SK-N-SH (cell line): Measurements from ENCODE around the gene GDPD1. TPM values are rescaled to one million over a fixed set of nuclear protein-coding genes. Genes with fewer than 3 reads are reported as not detected.

Experiments used
- CTCF ChIA-PET: fragments of 300-600, 350-600 bp; formaldehyde crosslinking; extraction: SDS; loops from one replicate; lab custom pipeline; 2021; lab: Yijun Ruan, JAX
- POLR2A ChIA-PET: fragments of 350-600 bp; sonication (Branson Sonifier 250); formaldehyde crosslinking; extraction: SDS; loops from one replicate; lab custom pipeline; 2020; ENCODE audit warnings: antibody characterized with exemption, inconsistent platforms; lab: Yijun Ruan, JAX
- DNase-seq: peaks from one replicate; pipeline ENCODE4 v3.0.0; 2012
- H2AFZ ChIP-seq: fragments of 200-600 bp; sonication (generic); 2 replicates; pipeline ENCODE4 v1.8.1; 2016; ENCODE audit warnings: antibody characterized with exemption, mild to moderate bottlenecking, low read depth
- H3F3A ChIP-seq: fragments of 200-600 bp; sonication (generic); replicated peaks from 2 replicates; pipeline ENCODE3; 2016; ENCODE audit warnings: antibody characterized with exemption, mild to moderate bottlenecking; ENCODE audit not compliant: insufficient read depth
- H3K27ac ChIP-seq, 2 experiments: fragments of 200-500 bp in 1 of 2; fragments of 200-600 bp in 1 of 2; sonication (Bioruptor generic) in 1 of 2; sonication (generic), shearing (Covaris generic) in 1 of 2; 2 replicates each; pipeline versions ENCODE4 v1.5.1 to v1.6.1; 2014 to 2016; ENCODE audit warnings: low read depth in 2 of 2, inconsistent platforms in 1 of 2, low read length in 1 of 2, mild to moderate bottlenecking in 1 of 2, mixed read lengths in 1 of 2
- H3K27me3 ChIP-seq: fragments of 200-600 bp; sonication (generic), shearing (Covaris generic); 2 replicates; pipeline ENCODE4 v1.6.1; 2016; ENCODE audit warnings: mixed run types; ENCODE audit not compliant: insufficient read depth
- H3K36me3 ChIP-seq, 2 experiments: fragments of 200-500 bp in 1 of 2; fragments of 200-600 bp in 1 of 2; sonication (Bioruptor generic) in 1 of 2; sonication (generic) in 1 of 2; replicated peaks in 1 of 2; 2 replicates each; pipeline versions ENCODE3 to v1.5.1; 2014 to 2016; ENCODE audit warnings: low read length in 1 of 2, mild to moderate bottlenecking in 1 of 2; ENCODE audit not compliant: insufficient read depth in 2 of 2, control insufficient read depth in 1 of 2
- H3K4me1 ChIP-seq, 2 experiments: fragments of 200-500 bp in 1 of 2; fragments of 200-600 bp in 1 of 2; sonication (Bioruptor generic) in 1 of 2; sonication (generic), shearing (Covaris generic) in 1 of 2; 2 replicates each; pipeline versions ENCODE4 v1.5.1 to v1.6.1; 2014 to 2016; ENCODE audit warnings: low read depth in 1 of 2, low read length in 1 of 2, mixed run types in 1 of 2; ENCODE audit not compliant: insufficient read depth in 2 of 2, control insufficient read depth in 1 of 2
- H3K4me2 ChIP-seq: fragments of 200-600 bp; sonication (generic), shearing (Covaris generic); 2 replicates; pipeline ENCODE4 v1.6.1; 2017; ENCODE audit warnings: mixed run types
- H3K4me3 ChIP-seq, 2 experiments: fragments of 200-500 bp in 1 of 2; fragments of 200-600 bp in 1 of 2; sonication (Bioruptor generic) in 1 of 2; sonication (generic), shearing (Covaris generic) in 1 of 2; 2 replicates each; pipeline versions ENCODE4 v1.5.1 to v1.8.1; 2014 to 2016; ENCODE audit warnings: low read depth in 2 of 2, inconsistent platforms in 1 of 2, low read length in 1 of 2, mild to moderate bottlenecking in 1 of 2, mixed read lengths in 1 of 2, moderate library complexity in 1 of 2
- H3K79me2 ChIP-seq: fragments of 200-600 bp; sonication (generic); 2 replicates; pipeline ENCODE4 v1.8.1; 2017; ENCODE audit warnings: mild to moderate bottlenecking; ENCODE audit not compliant: insufficient read depth
- H3K9ac ChIP-seq: fragments of 200-600 bp; sonication (generic); 2 replicates; pipeline ENCODE4 v1.6.1; 2017; ENCODE audit warnings: mixed run types
- H3K9me2 ChIP-seq: fragments of 200-600 bp; sonication (generic); 2 replicates; pipeline ENCODE4 v1.6.1; 2017; ENCODE audit warnings: mixed run types
- H3K9me3 ChIP-seq: fragments of 200-600 bp; sonication (generic); 2 replicates; pipeline ENCODE4 v1.6.1; 2017; ENCODE audit warnings: mixed run types, mild to moderate bottlenecking, moderate library complexity
- H4K20me1 ChIP-seq: fragments of 200-600 bp; sonication (generic); 2 replicates; pipeline ENCODE4 v1.6.1; 2017; ENCODE audit warnings: mild to moderate bottlenecking, mixed run types; ENCODE audit not compliant: insufficient read depth
- CTCF ChIP-seq: fragments of 200-600 bp; sonication (generic); IDR thresholded peaks from 2 replicates; pipeline ENCODE4 v1.6.1; 2017; ENCODE audit warnings: antibody characterized with exemption, mild to moderate bottlenecking, moderate library complexity
- ELF1 ChIP-seq: IDR thresholded peaks from 2 replicates; pipeline ENCODE4 v1.4.0; 2012
- FOXJ3 ChIP-seq: sonication (generic); formaldehyde crosslinking; IDR thresholded peaks from 2 replicates; pipeline ENCODE4 v1.5.1; 2020; ENCODE audit warnings: mild to moderate bottlenecking, missing genetic modification reagents
- GATA2 ChIP-seq: sonication (generic); formaldehyde crosslinking; IDR thresholded peaks from 2 replicates; pipeline ENCODE4 v1.5.0; 2020; ENCODE audit warnings: mild to moderate bottlenecking, missing genetic modification reagents
- IRF3 ChIP-seq: fragments of 150-350 bp; IDR thresholded peaks from 2 replicates; pipeline ENCODE4 v1.6.1; 2016; ENCODE audit warnings: mild to moderate bottlenecking, low read depth, low read length
- JUND ChIP-seq: IDR thresholded peaks from 2 replicates; pipeline ENCODE4 v1.4.0; 2012
- MXI1 ChIP-seq: IDR thresholded peaks from 2 replicates; pipeline ENCODE4 v1.6.1; 2012; ENCODE audit warnings: mild to moderate bottlenecking, low read depth, low read length, improper control_type of control experiment
- NFIC ChIP-seq: IDR thresholded peaks from 2 replicates; pipeline ENCODE4 v1.4.0; 2012; ENCODE audit warnings: borderline replicate concordance
- PBX3 ChIP-seq: IDR thresholded peaks from 2 replicates; pipeline ENCODE4; 2012
- POLR2AphosphoS5 ChIP-seq: IDR thresholded peaks from 2 replicates; pipeline ENCODE4 v1.6.1; 2012; ENCODE audit warnings: low read depth, low read length
- RAD21 ChIP-seq: IDR thresholded peaks from 2 replicates; pipeline ENCODE4 v1.6.1; 2012; ENCODE audit warnings: mild to moderate bottlenecking, low read length
- REST ChIP-seq: IDR thresholded peaks from 2 replicates; pipeline ENCODE4 v1.6.1; 2012; ENCODE audit warnings: mild to moderate bottlenecking, low read depth, low read length, moderate library complexity
- RFX5 ChIP-seq: IDR thresholded peaks from 2 replicates; pipeline ENCODE4 v1.6.1; 2012; ENCODE audit warnings: mild to moderate bottlenecking, improper control_type of control experiment, low read length
- RXRA ChIP-seq: IDR thresholded peaks from 2 replicates; pipeline ENCODE4 v1.4.0; 2012; ENCODE audit warnings: low read depth, mild to moderate bottlenecking, borderline replicate concordance
- TAF1 ChIP-seq: IDR thresholded peaks from 2 replicates; pipeline ENCODE4 v1.6.1; 2012; ENCODE audit warnings: low read depth, mild to moderate bottlenecking, low read length, moderate library complexity, borderline replicate concordance
- TCF12 ChIP-seq: IDR thresholded peaks from 2 replicates; pipeline ENCODE4 v1.4.0; 2012
- TEAD4 ChIP-seq: IDR thresholded peaks from 2 replicates; pipeline ENCODE4 v1.4.0; 2012; ENCODE audit warnings: mild to moderate bottlenecking, borderline replicate concordance; ENCODE audit not compliant: insufficient read depth
- USF1 ChIP-seq: IDR thresholded peaks from 2 replicates; pipeline ENCODE4 v1.4.0; 2012; ENCODE audit warnings: low read depth, borderline replicate concordance
- YY1 ChIP-seq: IDR thresholded peaks from 2 replicates; pipeline ENCODE4 v1.4.0; 2012; ENCODE audit warnings: low read depth, mild to moderate bottlenecking
- ZBTB33 ChIP-seq: IDR thresholded peaks from 2 replicates; pipeline ENCODE4 v1.4.0; 2012; ENCODE audit warnings: low read depth, borderline replicate concordance
- WGBS: methylation state at CpG from one replicate; pipeline ENCODE4 v1.1.6; 2017; ENCODE audit warnings: low lambda C conversion rate; 5-methylcytosine and 5-hydroxymethylcytosine counted together
- polyA plus RNA-seq, 3 experiments: library from polyadenylated mRNA; depleted of rRNA; stranded (reverse); fragments of >200 nt; gene quantifications; 2 replicates each; pipeline ENCODE4 v1.2.3, GENCODE V29; 2012

Gene GDPD1
- polyA plus RNA-seq, 1 of the 3 experiments (the other 2 are of a cell fraction) = 1.5 TPM

- TF ChIP-seq IRF3 = no peak
- TF ChIP-seq TEAD4 = no peak
- TF ChIP-seq POLR2AphosphoS5 = no peak
- no peak for TF ChIP-seq GATA2 (CRISPR knock-in tag)
- no peak for TF ChIP-seq ELF1
- TF ChIP-seq FOXJ3 (CRISPR knock-in tag) = no peak
- TF ChIP-seq CTCF = no peak
- TF ChIP-seq USF1 = no peak
Measured at GRCh38 chr17:59292174-59292523, 71.8 kb downstream of the GDPD1 start (continued).

GRCh38 chr17:59296190-59296589 lies 75.9 kb downstream of the GDPD1 start:
- Histone ChIP-seq H3K36me3 (no peaks in the 10 kb centered on the region), H3F3A (no peaks in the 10 kb centered on the region)
- WGBS = 96% methylated on average over 2 of the region's 2 CpGs

More at GRCh38 chr17:59296190-59296589, 75.9 kb downstream of the GDPD1 start:
- Histone ChIP-seq H3K27me3 (no peaks in the 10 kb centered on the region), H4K20me1 (no peaks in the 10 kb centered on the region), H3K27ac (no peak overlapping the region), H3K4me3 (no peak overlapping the region), H3K9me3 (no peaks in the 10 kb centered on the region), H2AFZ (no peak overlapping the region), H3K9me2 (no peaks in the 10 kb centered on the region), H3K4me1 (no peaks in the 10 kb centered on the region), H3K79me2 (no peaks in the 10 kb centered on the region), H3K4me2 (no peak overlapping the region), H3K9ac (no peak overlapping the region)
- ChIA-PET POLR2A (no interaction called here), CTCF (interaction anchor here (1.0 kb wide), 1 partner anchor 76 kb away, joined by 4 read pairs; the partner anchor contains the start of gene GDPD1)
- DNase-seq = no peak
- TF ChIP-seq JUND = no peak
- no peak for TF ChIP-seq REST
- no peak for TF ChIP-seq NFIC
- TF ChIP-seq MXI1 = no peak
- no peak for TF ChIP-seq RFX5
- TF ChIP-seq TEAD4 = no peak
- TF ChIP-seq YY1 = no peak
- TF ChIP-seq PBX3 = no peak
- no peak for TF ChIP-seq RXRA
- no peak for TF ChIP-seq TCF12
- no peak for TF ChIP-seq TAF1
- TF ChIP-seq RAD21 = no peak
- no peak for TF ChIP-seq ZBTB33
